Thyroid gland (tissue), 4 donors: ENCODE measurements around the gene IFT122.

ENCODE experiments used
- CTCF ChIP-seq, 6 experiments: fragments of 200-600 bp in 3 of 6; fragments of 450-650 bp in 3 of 6; sonication (generic) in 3 of 6; IDR thresholded peaks; one replicate each; pipeline ENCODE4 v1.5.1; 2016 to 2019; ENCODE audit warnings: antibody characterized with exemption in 6 of 6, mild to moderate bottlenecking in 2 of 6, inconsistent platforms in 1 of 6, moderate library complexity in 1 of 6
- POLR2A ChIP-seq, 2 donors: fragments of 450-650 bp; IDR thresholded peaks; one replicate each; pipeline ENCODE4 v1.6.1; 2017; ENCODE audit warnings: antibody characterized with exemption in 2 of 2, mild to moderate bottlenecking in 2 of 2, moderate library complexity in 1 of 2

GRCh38 chr3:129563850-129564535 is 124.0 kb downstream of the IFT122 start:
- TF ChIP-seq POLR2A (IDR thresholded peaks at IDR 0.05) (no peak), CTCF (IDR thresholded peaks at IDR 0.05) (no peak)
